Fibroblast of skin of right quadriceps (primary cell): ENCODE measurements around the gene IL1RAPL1.

Source experiments
- DNase-seq: peaks from one replicate; pipeline ENCODE4 v3.0.0-alpha.2; 2013

IL1RAPL1 gene

GRCh38 chrX:29138003-29138402 is 550.8 kb downstream of the IL1RAPL1 start:
- no peak for DNase-seq

DNA sequence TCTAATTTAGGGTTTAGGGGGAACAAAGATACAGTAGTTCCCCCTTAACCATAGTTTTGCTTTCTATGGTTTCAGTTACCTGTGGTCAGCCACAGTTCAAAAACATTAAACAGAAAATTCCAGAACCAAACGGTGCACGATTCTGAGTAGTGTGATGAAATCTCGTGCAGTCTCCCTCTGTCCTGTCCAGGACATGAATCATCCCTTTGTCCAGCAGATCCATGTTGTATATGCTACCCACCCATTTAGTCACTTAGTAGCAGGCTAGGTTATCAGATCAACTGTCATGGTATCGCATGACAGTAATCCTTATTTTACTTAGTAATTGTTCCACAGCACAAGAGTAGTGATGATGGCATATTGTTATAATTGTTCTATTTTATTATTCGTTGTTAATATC is 556.1 kb downstream of the IL1RAPL1 start:
- no peak for DNase-seq

DNA sequence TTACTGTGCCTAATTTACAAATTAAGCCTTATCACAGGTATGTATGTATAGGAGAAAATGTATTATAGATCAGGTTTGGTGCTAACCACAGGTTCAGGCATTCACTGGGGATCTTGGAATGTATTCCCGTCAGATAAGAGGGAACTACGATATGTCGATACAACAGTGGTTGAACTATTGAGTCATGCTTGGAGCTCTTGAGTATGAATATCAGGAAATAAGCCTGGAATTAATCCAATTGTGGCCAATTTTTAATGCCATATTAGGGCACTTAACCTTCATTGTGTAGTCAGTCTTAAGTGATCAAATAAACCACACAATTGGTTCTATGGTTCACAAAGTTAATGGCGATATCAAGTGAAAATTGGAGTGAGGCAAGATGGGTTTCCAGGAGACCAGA is 556.5 kb downstream of the IL1RAPL1 start:
- DNase-seq = no peak

DNA sequence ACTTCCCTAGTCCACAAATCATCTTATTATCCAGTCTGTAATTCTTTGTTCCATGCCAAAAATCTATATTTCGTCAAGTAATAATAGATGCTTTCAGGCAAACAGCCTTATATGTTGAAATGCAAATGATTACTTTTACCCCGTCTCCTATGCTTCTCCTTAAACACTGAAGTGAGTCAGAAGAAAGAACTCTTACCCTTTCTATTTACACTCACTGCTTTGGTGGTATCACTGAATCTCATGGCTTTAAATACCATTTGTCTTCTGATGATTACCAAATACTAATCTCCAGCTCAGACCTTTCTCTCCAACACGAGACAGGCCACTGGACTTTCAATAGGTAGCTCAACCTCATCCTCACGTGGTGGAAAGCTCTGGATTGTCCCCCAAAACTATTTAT is 558.1 kb downstream of the IL1RAPL1 start:
- DNase-seq = peak; percentile 0

- no peak for DNase-seq
These were observed 561.3 kb downstream of the IL1RAPL1 start for GRCh38 chrX:29148511-29148910.

DNA sequence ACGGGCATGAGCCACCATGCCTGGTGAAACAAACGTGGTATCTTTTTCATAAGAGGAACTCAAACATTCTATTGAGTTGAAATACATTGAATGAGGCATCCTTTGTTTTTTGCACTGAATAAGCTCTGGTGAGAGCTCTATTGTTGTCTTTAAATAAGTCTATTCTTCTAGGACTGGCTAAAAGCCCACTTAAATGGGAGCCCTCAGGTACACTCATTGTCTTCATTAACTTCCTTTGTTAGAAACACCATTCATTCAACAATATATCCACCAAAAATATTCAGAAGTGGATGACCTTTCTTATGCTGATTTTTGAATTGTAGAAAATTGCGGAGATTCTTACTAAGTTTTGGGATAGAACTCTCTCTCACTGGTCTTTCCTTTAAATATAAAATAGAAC is 568.0 kb downstream of the IL1RAPL1 start:
- DNase-seq = no peak

DNA sequence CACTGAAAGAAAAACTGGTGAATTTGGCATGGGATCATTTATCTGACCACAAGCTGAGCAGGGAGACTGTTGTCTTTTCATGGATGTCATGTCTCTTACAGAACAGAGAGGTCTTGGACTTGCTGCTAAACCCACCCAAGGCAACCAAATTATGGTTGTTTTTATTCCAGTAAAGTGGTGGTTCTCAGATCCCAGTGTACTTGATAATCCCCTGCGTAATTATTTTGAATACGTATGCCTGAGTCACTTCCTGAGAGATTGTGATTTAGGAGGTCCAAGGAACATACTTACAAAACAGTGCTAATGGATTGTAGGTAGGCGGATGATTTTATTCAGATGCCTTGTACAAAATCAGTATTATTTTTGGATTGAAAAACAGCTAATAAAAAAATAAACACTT is 585.6 kb downstream of the IL1RAPL1 start:
- DNase-seq = peak; percentile 14

- no peak for DNase-seq
These were observed 600.0 kb downstream of the IL1RAPL1 start for GRCh38 chrX:29187264-29187663.

- no peak for DNase-seq
These were observed 609.3 kb downstream of the IL1RAPL1 start for GRCh38 chrX:29196501-29196900.

DNA sequence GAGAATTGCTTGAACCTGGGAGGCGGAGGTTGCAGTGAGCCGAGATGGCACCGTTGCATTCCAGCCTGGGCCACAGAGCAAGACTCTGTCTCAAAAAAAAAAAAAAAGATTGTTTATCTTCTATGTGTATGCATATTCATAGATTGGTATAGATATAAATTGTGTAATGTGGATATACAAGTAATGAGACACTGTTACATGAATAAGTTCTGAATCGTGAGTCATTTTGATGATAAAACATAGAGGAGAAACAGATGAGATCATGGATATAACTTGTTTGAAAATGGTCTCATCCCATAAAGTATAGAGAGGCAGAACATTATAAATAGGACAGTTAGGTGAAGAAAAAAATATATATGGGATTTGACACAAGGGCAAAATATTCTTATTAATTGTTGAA is 628.0 kb downstream of the IL1RAPL1 start:
- DNase-seq = peak; percentile 11

GRCh38 chrX:29225670-29226069 is 638.4 kb downstream of the IL1RAPL1 start:
- DNase-seq = no peak

DNA sequence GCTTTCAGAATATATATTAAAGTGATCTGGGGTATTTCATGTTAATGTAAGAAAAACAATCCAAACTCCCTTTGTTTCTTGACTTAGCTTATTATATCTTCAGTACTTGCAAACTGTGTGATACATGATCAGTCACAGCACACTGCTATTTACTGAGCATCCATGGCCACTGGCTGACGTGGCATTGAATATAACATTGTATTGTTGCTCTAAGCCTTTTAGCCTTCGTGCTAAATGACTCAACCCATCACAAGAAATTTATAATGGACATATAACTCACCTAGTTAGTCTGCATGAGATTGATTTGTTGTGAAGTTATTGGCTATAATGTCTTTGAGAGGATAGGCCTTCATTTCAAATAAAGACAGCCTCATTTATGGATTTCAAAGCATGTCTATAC is 642.6 kb downstream of the IL1RAPL1 start:
- DNase-seq = no peak

DNA sequence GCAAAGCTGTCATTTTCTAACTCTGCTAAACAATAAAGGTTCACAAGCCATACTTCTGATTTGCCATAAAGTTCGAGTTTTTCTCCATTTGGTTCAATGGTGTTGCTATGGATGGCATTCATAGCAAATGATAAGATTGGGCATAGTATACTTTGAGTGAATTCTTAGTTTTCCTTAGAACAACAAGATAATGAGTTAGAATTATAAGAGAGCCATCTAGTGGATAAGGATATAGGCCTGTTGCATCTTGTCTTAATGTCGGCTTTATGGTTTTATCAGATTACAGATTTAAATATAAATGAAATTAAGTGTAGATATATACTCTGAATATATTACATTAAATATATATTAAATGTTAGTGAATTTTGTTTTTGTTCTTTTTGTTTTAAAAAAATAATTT is 644.6 kb downstream of the IL1RAPL1 start:
- DNase-seq = no peak

- no peak for DNase-seq
These were observed 646.4 kb downstream of the IL1RAPL1 start for GRCh38 chrX:29233592-29234183.

DNA sequence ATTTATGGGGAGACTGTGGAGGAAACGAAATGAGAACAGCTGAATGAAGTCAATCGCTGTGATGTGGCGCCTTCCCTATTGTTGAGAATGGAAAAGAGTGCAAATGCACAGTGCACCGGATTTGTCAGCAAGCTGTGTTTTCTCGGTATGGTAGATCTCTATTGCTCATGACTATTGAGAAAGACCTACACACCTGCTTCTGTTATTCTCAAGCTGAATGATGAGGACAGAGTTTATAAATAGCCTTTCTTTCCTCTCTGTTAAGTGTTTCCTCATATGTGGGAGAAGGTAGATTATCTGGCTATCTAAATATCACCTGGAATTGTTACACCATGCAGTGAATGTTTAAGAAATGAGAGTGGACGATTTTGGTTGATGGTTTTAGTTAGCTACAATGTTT is 650.7 kb downstream of the IL1RAPL1 start:
- no peak for DNase-seq

DNA sequence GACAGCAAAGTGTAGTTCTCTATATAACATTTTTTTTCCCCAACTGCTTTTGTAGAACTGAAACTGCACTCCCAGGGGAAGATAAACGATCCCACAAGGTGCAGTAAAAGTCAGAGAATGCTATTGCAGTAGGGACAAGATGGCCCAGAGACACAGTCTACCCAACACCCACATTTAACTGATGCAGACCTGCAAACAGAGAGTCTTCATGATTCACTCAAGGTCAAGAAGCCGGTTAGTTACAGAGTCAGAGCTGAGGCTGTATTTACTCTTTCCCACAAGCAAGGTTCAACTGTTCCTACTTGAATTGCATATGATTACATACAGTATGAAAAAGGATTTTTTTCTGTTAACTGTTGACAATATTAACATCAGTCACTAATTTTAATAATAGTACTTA is 654.6 kb downstream of the IL1RAPL1 start:
- no peak for DNase-seq

DNA sequence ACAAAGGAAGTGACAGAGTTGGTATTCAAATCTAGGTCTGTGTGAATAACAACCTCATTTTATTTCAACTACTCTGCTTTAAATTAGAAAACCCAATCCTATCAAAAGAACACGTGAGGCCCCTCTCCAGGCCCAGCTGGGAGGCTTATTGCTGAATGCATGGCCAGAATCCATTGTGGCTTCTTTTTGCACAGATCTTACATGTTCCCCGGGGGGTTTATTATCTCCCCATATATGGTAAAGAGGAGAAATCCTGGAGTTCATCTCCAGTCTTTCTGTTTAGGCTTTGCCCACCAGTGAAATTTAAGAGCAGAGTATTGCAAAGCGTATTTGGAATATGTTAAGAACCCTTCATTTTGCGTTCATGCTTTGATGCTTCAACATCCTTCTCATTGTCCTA is 655.6 kb downstream of the IL1RAPL1 start:
- DNase-seq = no peak

DNA sequence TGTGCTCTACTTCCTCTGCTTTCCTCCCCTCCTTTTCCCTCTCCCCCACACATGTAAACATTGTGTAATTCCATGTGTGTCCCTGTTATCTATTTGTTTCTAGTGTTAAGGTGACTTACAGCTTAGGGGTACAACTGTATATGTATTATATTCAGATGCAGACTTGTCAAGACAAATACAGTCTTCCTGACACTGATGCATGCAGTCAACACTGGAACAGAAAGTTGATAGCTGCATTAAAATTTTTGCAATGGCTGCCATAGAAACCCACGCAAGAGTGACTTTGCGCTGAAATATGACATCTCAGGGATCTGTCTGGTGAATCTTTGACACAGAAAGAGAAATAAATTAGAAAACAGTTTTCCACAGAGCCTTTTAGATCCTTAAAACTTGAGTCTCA is 656.7 kb downstream of the IL1RAPL1 start:
- DNase-seq = no peak

- no peak for DNase-seq
These were observed 667.3 kb downstream of the IL1RAPL1 start for GRCh38 chrX:29254515-29254914.

DNA sequence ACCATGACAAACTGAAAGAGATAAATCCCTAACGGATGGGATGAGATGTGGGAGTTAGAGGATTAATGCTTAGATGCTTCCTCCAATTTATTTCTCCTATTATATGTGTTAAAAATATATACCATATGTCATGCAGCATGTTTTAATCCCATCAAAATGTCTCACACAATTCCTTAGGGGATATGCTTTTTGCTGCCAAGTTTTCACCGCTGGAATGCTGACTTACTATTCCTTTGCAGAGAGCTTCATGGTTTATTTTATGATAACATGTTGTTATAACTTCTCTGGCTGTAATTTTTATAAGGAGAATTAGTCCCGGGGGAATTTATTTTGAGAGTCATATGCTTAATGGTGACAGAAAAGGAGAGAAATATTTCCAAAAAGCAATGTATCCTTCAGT is 670.3 kb downstream of the IL1RAPL1 start:
- peak; percentile 88 for DNase-seq

DNA sequence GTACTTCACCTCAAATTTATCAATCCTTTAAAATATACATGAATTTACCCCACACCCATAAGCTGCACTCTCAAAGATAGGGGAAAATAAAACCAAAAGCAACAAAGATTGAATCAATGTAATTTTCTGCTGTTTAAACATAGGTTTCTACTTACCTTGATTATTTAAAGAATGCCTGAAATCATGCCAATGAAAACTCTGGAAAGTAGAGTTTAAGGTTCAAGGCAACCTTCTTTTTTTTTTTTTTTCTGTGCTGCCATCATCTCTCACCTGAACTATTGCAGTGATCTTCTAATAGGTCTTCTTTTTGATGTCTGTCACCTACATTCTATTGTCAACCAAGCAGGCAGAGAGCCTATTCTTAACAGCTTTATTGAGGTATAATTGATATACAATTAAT is 682.1 kb downstream of the IL1RAPL1 start:
- DNase-seq = no peak

DNA sequence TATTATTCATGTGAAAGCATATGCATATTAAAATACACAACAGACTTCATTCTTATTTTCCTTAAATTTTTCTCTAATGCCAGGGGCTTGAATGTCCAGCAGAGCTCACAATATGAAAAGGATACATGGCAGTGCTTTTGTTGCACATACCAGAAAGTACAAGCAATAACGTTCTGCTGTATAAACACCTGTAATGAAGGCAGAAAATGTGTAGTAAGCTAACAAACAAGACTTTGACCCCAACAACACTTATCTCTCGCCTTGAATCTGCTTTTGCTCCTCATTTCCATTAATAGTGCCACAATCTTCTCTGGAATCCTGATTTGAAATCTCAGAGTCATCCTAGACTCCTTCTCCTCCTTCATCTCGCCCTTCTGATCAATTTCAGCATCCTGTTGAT is 687.3 kb downstream of the IL1RAPL1 start:
- DNase-seq = no peak

GRCh38 chrX:29275928-29276327 is 688.7 kb downstream of the IL1RAPL1 start:
- DNase-seq = no peak

- no peak for DNase-seq
These were observed 694.0 kb downstream of the IL1RAPL1 start for GRCh38 chrX:29281078-29281742.

DNA sequence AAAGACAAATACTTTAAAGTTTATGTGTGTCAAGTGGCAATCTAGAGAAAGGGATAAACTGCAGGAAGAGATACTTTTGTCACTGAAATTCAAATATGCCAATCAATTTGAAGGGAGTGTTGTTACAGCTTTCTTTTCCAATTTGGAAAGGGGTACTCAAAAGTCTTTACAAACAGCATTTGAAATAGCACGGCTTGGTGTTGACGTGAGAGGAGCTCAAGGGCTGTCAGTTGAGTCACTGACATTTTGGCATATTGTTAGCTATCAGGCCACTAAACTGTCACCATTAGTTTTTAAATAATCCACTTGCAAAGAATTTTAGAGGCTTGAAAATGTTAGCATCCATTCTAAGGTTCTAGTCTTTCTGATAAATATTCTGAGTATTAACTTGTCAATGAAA is 698.4 kb downstream of the IL1RAPL1 start:
- DNase-seq = no peak
